H1 (cell line): Measurements from ENCODE around the gene ADAMTS17. TPM values are rescaled to one million over a fixed set of nuclear protein-coding genes. Genes with fewer than 3 reads are reported as not detected.

Experiments
- CTCF ChIA-PET: fragments of 300-600 bp; sonication (Branson Sonifier 250); formaldehyde crosslinking; loops from one replicate; lab custom pipeline; 2021; ENCODE audit not compliant: partially characterized antibody; lab: Charles Lee
- POLR2A ChIA-PET: fragments of 300-600 bp; sonication (Branson Sonifier 250); formaldehyde crosslinking; loops from one replicate; lab custom pipeline; 2021; ENCODE audit warnings: inconsistent platforms; ENCODE audit not compliant: partially characterized antibody; lab: Charles Lee
- DNase-seq, 2 experiments: peaks; one replicate each; pipeline versions ENCODE4 v3.0.0 to v3.0.0-alpha.2; 2010 to 2022; ENCODE audit warnings: low spot score in 2 of 2, low read depth in 1 of 2, mixed read lengths in 1 of 2
- FAIRE-seq: peaks from 2 replicates; lab custom pipeline; 2011; peaks lifted over from hg19 to GRCh38; lab: Jason Lieb, UNC
- H2AFZ ChIP-seq: 2 replicates; pipeline ENCODE4 v1.8.1; 2012; ENCODE audit warnings: low read length, inconsistent platforms
- H2AK5ac ChIP-seq: 2 replicates; pipeline ENCODE4 v1.6.1; 2013; ENCODE audit warnings: low read depth, low read length
- H2BK120ac ChIP-seq: replicated peaks from 2 replicates; pipeline ENCODE3; 2013; ENCODE audit warnings: low read depth, low read length, inconsistent platforms
- H2BK12ac ChIP-seq: 2 replicates; pipeline ENCODE4 v1.6.1; 2013; ENCODE audit warnings: low read depth, low read length
- H2BK15ac ChIP-seq: 2 replicates; pipeline ENCODE4 v1.6.1; 2013; ENCODE audit warnings: low read length
- H2BK20ac ChIP-seq: 2 replicates; pipeline ENCODE4 v1.6.1; 2013; ENCODE audit warnings: low read length
- H2BK5ac ChIP-seq: 2 replicates; pipeline ENCODE4 v1.6.1; 2013; ENCODE audit warnings: low read depth, low read length
- H3K14ac ChIP-seq: 2 replicates; pipeline ENCODE4 v1.6.1; 2013; ENCODE audit warnings: inconsistent platforms; ENCODE audit not compliant: insufficient read length
- H3K18ac ChIP-seq: 2 replicates; pipeline ENCODE4 v1.6.1; 2013; ENCODE audit warnings: low read length; ENCODE audit errors: extremely low read depth
- H3K23ac ChIP-seq: 2 replicates; pipeline ENCODE4 v1.6.1; 2013; ENCODE audit warnings: inconsistent platforms; ENCODE audit not compliant: insufficient read length
- H3K23me2 ChIP-seq: 2 replicates; pipeline ENCODE4 v1.6.1; 2013; ENCODE audit warnings: low read depth, low read length
- H3K27ac ChIP-seq: 2 replicates; pipeline ENCODE4 v1.6.1; 2011; ENCODE audit warnings: low read depth, low read length, inconsistent platforms
- H3K27me3 ChIP-seq, 4 experiments: replicated peaks in 1 of 4; 1 replicate in 1 of 4; 2 replicates in 3 of 4; pipeline versions ENCODE4 v1.6.1 to v1.8.1; 2011 to 2013; ENCODE audit warnings: low read length in 3 of 4, mild to moderate bottlenecking in 3 of 4, inconsistent platforms in 2 of 4, mixed read lengths in 2 of 4, moderate library complexity in 1 of 4; ENCODE audit not compliant: control insufficient read depth in 3 of 4, insufficient read depth in 3 of 4; ENCODE audit errors: extremely low read depth in 1 of 4
- H3K36me3 ChIP-seq, 4 experiments: 2 replicates each; pipeline versions ENCODE4 v1.6.1 to v1.8.1; 2011 to 2013; ENCODE audit warnings: mild to moderate bottlenecking in 4 of 4, low read length in 3 of 4, moderate library complexity in 2 of 4, control low read depth in 1 of 4, inconsistent platforms in 1 of 4; ENCODE audit not compliant: insufficient read depth in 4 of 4, control insufficient read depth in 2 of 4
- H3K4ac ChIP-seq: replicated peaks from 2 replicates; pipeline ENCODE3; 2013; ENCODE audit warnings: low read length, low read depth, mixed read lengths, inconsistent platforms; ENCODE audit not compliant: insufficient read length
- H3K4me1 ChIP-seq, 4 experiments: replicated peaks in 1 of 4; 1 replicate in 1 of 4; 2 replicates in 3 of 4; pipeline versions ENCODE4 v1.6.1 to v1.8.1; 2011 to 2013; ENCODE audit warnings: low read length in 3 of 4, inconsistent platforms in 2 of 4, mixed read lengths in 1 of 4; ENCODE audit not compliant: insufficient read depth in 4 of 4, control insufficient read depth in 3 of 4
- H3K4me2 ChIP-seq, 2 experiments: 2 replicates each; pipeline versions ENCODE4 v1.6.1 to v1.8.1; 2011 to 2013; ENCODE audit warnings: low read depth in 2 of 2, low read length in 2 of 2, control low read depth in 1 of 2, inconsistent platforms in 1 of 2, mild to moderate bottlenecking in 1 of 2; ENCODE audit not compliant: insufficient read depth in 1 of 2
- H3K4me3 ChIP-seq, 4 experiments: fragments of 200-600, 300-600 bp in 1 of 4; sonication (generic), shearing (Covaris generic), sonication (Bioruptor Twin) in 1 of 4; 2 replicates each; pipeline versions ENCODE4 v1.5.1 to v1.8.1; 2011 to 2016; ENCODE audit warnings: low read length in 4 of 4, low read depth in 3 of 4, control low read depth in 2 of 4, inconsistent platforms in 2 of 4, mild to moderate bottlenecking in 2 of 4, mixed read lengths in 1 of 4, moderate library complexity in 1 of 4; ENCODE audit not compliant: insufficient read depth in 2 of 4; ENCODE audit errors: extremely low read depth in 1 of 4
- H3K56ac ChIP-seq: replicated peaks from 2 replicates; pipeline ENCODE3; 2013; ENCODE audit warnings: low read depth, mild to moderate bottlenecking, mixed read lengths, low read length, inconsistent platforms; ENCODE audit not compliant: insufficient read length
- H3K79me1 ChIP-seq: 2 replicates; pipeline ENCODE4 v1.6.1; 2013; ENCODE audit warnings: low read depth, low read length, control low read depth
- H3K79me2 ChIP-seq, 2 experiments: 2 replicates each; pipeline versions ENCODE4 v1.6.1 to v1.8.1; 2012 to 2013; ENCODE audit warnings: low read length in 2 of 2, mild to moderate bottlenecking in 2 of 2, inconsistent platforms in 1 of 2; ENCODE audit not compliant: insufficient read depth in 2 of 2, control insufficient read depth in 1 of 2
- H3K9ac ChIP-seq, 4 experiments: replicated peaks in 1 of 4; 1 replicate in 1 of 4; 2 replicates in 3 of 4; pipeline versions ENCODE4 v1.6.1 to v1.8.1; 2011 to 2013; ENCODE audit warnings: low read depth in 3 of 4, low read length in 3 of 4, control low read depth in 2 of 4, mild to moderate bottlenecking in 2 of 4, moderate library complexity in 2 of 4, inconsistent platforms in 1 of 4; ENCODE audit errors: extremely low read depth in 1 of 4
- H3K9me3 ChIP-seq, 2 experiments: 2 replicates each; pipeline versions ENCODE4 v1.6.1 to v1.8.1; 2012 to 2013; ENCODE audit warnings: mild to moderate bottlenecking in 2 of 2, moderate library complexity in 2 of 2, control low read depth in 1 of 2, inconsistent platforms in 1 of 2, low read depth in 1 of 2, low read length in 1 of 2, mixed read lengths in 1 of 2; ENCODE audit not compliant: insufficient read depth in 2 of 2
- H4K20me1 ChIP-seq, 2 experiments: replicated peaks in 1 of 2; 2 replicates each; pipeline versions ENCODE3 to v1.8.1; 2011 to 2013; ENCODE audit warnings: inconsistent platforms in 2 of 2, low read length in 2 of 2, mild to moderate bottlenecking in 1 of 2; ENCODE audit not compliant: insufficient read depth in 2 of 2, control insufficient read depth in 1 of 2
- H4K5ac ChIP-seq: 2 replicates; pipeline ENCODE4 v1.6.1; 2013; ENCODE audit warnings: low read length, low read depth, mixed read lengths, inconsistent platforms; ENCODE audit not compliant: insufficient read length
- H4K8ac ChIP-seq: 2 replicates; pipeline ENCODE4 v1.8.0; 2013; ENCODE audit warnings: mild to moderate bottlenecking, moderate library complexity, low read length, inconsistent platforms; ENCODE audit not compliant: insufficient read depth; ENCODE audit errors: extremely low read depth
- H4K91ac ChIP-seq: replicated peaks from 2 replicates; pipeline ENCODE3; 2013; ENCODE audit warnings: low read length, mixed read lengths, inconsistent platforms; ENCODE audit not compliant: insufficient read length
- EGR1 ChIP-seq: IDR thresholded peaks from 2 replicates; pipeline ENCODE4 v1.6.1; 2011; ENCODE audit warnings: low read depth, low read length, borderline replicate concordance
- GABPA ChIP-seq: IDR thresholded peaks from 2 replicates; pipeline ENCODE4 v1.6.1; 2011; ENCODE audit warnings: mild to moderate bottlenecking, low read length, moderate library complexity, borderline replicate concordance; ENCODE audit not compliant: insufficient read depth
- RFX5 ChIP-seq: IDR thresholded peaks from 2 replicates; pipeline ENCODE4 v1.6.1; 2011; ENCODE audit warnings: low read depth, low read length, improper control_type of control experiment, borderline replicate concordance
- SIRT6 ChIP-seq: IDR thresholded peaks from one replicate; pipeline ENCODE4 v1.7.1; 2012; ENCODE audit warnings: low read length, inconsistent platforms
- TAF7 ChIP-seq: optimal IDR thresholded peaks from 2 replicates; pipeline ENCODE3; 2011; ENCODE audit warnings: low read depth, mild to moderate bottlenecking, inconsistent platforms, low read length, moderate library complexity, borderline replicate concordance
- WGBS, 2 experiments: shearing (Covaris generic) in 1 of 2; methylation state at CpG; one replicate each; pipeline versions ENCODE4 v1.1.6 to v1.1.7; 2013 to 2015; ENCODE audit warnings: low lambda C conversion rate in 2 of 2, mixed read lengths in 2 of 2, inconsistent platforms in 1 of 2, low coverage in 1 of 2, missing lambda C conversion rate in 1 of 2; ENCODE audit not compliant: insufficient replicate concordance in 2 of 2, insufficient coverage in 1 of 2, insufficient read length in 1 of 2; ENCODE audit errors: extremely low coverage in 1 of 2, missing lambda C conversion rate in 1 of 2; 5-methylcytosine and 5-hydroxymethylcytosine counted together
- polyA plus RNA-seq, 7 experiments: library from polyadenylated mRNA; depleted of rRNA in 3 of 7; stranded (reverse) in 5 of 7; unstranded in 2 of 7; fragments of >200 nt in 5 of 7; fragments of 200-250 nt in 2 of 7; gene quantifications; 1 replicate in 5 of 7; 2 replicates in 1 of 7; 4 replicates in 1 of 7; pipeline versions ENCODE4 v1.2.1 to v1.2.3, GENCODE V29; 2011 to 2013; ENCODE audit warnings: missing spikeins in 2 of 7, mixed read lengths in 2 of 7
- total RNA-seq: library from RNA; stranded (reverse); fragmentation: NEBNext Ultra II Directional; extraction: Animal tissue kit (Norgen Biotek cat#: 25700); gene quantifications from 2 replicates; pipeline ENCODE4 v1.2.1, GENCODE V29; 2021
- TF ChIP-seq, protein P1 (sequence below): IDR thresholded peaks from 2 replicates; pipeline ENCODE4 v1.6.1; 2011; ENCODE audit warnings: low read depth, mild to moderate bottlenecking, low read length; ENCODE audit not compliant: insufficient read depth
- TF ChIP-seq, protein P2 (sequence below): IDR thresholded peaks from 2 replicates; pipeline ENCODE4 v1.6.1; 2012; ENCODE audit warnings: inconsistent platforms

ADAMTS17 gene
- total and polyA plus RNA-seq, 2 of the 8 experiments (the other 6 are each of a cell fraction or from before 2014, with no cell fraction given): 0.51 to 1.7 TPM

DNA sequence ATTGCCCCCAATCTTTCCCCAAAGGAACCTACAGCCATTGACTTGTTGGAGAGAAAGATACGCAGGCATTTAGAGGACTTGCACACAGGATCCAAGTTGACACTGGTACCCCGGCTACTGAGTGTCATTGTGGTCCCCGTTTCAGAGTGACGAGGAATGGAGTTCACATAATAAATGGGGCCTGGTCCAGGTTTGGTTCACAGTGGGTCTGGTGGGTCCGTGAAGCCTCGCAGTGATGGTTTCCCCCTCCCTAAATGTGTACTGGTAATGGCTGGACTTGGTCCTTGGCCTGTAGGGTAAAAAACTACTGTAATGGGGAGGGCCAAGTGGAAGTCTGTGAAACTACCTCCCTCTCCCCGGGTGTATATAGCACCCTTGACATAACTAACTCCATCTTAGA, 376.4 kb downstream of the ADAMTS17 start:
- Histone ChIP-seq H2BK20ac (no peak overlapping the region), H3K36me3 (no peaks in the 10 kb centered on the region), H2BK5ac (no peak overlapping the region), H3K9me3 (no peaks in the 10 kb centered on the region; a peak in 1 of 4 replicates), H2AK5ac (no peak overlapping the region), H3K27ac (no peak overlapping the region), H2BK12ac (no peak overlapping the region), H2BK120ac (no peak overlapping the region), H3K79me2 (no peaks in the 10 kb centered on the region), H3K23me2 (no peaks in the 10 kb centered on the region), H3K79me1 (no peaks in the 10 kb centered on the region), H3K27me3 (peaks cover 0 to 2% (median 0%) of the 10 kb centered on the region in 4 experiments; a peak in 1 of 7 replicates), H4K20me1 (no peaks in the 10 kb centered on the region), H4K5ac (no peak overlapping the region), H3K56ac (no peak overlapping the region), H4K8ac (no peak overlapping the region), H3K4ac (no peak overlapping the region), H3K4me1 (no peaks in the 10 kb centered on the region), H3K18ac (no peak overlapping the region), H2BK15ac (no peak overlapping the region), H2AFZ (no peak overlapping the region), H3K4me3 (no peak overlapping the region), H4K91ac (no peak overlapping the region), H3K14ac (no peak overlapping the region), H3K4me2 (no peak overlapping the region), H3K23ac (no peak overlapping the region), H3K9ac (no peak overlapping the region)
- WGBS, 2 experiments: 92% methylated on average over 7 of the region's 7 CpGs; no CpG with 5 or more reads in 1 of the 2 experiments
- FAIRE-seq: no peak
- ChIA-PET POLR2A (no interaction called here), CTCF (no interaction called here)
- no peak for DNase-seq
- TF ChIP-seq RFX5: no peak
- TF ChIP-seq, protein P1, sequence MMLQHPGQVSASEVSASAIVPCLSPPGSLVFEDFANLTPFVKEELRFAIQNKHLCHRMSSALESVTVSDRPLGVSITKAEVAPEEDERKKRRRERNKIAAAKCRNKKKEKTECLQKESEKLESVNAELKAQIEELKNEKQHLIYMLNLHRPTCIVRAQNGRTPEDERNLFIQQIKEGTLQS: no peak
- no peak for TF ChIP-seq TAF7
- no peak for TF ChIP-seq GABPA
- no peak for TF ChIP-seq SIRT6
- TF ChIP-seq, protein P2, sequence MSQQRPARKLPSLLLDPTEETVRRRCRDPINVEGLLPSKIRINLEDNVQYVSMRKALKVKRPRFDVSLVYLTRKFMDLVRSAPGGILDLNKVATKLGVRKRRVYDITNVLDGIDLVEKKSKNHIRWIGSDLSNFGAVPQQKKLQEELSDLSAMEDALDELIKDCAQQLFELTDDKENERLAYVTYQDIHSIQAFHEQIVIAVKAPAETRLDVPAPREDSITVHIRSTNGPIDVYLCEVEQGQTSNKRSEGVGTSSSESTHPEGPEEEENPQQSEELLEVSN: no peak
- no peak for TF ChIP-seq EGR1
